GM21390 (cell line): ENCODE data around the gene SND1.

Experiments used
- ATAC-seq: cut with Tn5 transposase; IDR thresholded peaks from one replicate; pipeline ENCODE4 v1.9.1; 2021; ENCODE audit not compliant: unreplicated experiment

Gene SND1

DNA sequence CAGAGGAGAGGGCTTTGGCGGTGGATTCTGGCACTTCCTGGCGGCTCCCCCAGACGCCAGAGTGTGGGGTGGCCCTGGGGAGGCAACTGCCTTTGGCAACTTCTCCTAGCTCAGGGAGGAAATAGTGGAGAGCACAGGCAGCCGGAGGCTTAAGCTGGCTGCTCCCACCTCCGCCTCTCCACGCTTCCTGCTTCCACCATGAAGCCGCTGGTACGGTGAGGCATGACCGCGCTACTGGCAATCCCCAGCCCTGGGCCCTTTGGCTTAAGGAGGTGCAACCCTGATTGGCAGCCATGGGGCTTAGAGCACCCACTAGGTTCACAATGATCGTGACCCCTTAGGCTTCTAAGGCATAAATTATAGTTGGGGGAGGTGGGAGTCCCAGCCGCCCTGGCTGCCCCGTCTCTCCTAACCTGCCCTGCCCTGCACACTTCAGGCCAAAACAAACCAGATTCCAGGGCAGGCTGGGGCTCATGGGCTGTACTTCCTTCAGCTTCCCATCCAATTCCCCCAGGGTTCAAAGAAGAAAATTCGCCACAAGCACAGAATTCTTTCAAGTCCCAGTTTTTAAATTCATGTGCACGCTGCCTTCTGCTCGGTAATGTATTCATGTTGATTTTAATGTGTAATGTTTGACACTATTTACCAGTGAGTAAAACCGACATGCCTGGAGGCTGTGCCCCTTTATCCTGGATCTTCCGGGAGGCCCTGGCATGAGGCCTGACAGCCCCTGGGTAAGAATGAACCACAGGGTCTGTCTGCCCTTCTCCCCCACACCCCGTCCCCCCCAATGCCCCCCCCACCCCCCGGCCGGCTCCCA, 469.9 kb downstream of the SND1 start:
- no peak for ATAC-seq

DNA sequence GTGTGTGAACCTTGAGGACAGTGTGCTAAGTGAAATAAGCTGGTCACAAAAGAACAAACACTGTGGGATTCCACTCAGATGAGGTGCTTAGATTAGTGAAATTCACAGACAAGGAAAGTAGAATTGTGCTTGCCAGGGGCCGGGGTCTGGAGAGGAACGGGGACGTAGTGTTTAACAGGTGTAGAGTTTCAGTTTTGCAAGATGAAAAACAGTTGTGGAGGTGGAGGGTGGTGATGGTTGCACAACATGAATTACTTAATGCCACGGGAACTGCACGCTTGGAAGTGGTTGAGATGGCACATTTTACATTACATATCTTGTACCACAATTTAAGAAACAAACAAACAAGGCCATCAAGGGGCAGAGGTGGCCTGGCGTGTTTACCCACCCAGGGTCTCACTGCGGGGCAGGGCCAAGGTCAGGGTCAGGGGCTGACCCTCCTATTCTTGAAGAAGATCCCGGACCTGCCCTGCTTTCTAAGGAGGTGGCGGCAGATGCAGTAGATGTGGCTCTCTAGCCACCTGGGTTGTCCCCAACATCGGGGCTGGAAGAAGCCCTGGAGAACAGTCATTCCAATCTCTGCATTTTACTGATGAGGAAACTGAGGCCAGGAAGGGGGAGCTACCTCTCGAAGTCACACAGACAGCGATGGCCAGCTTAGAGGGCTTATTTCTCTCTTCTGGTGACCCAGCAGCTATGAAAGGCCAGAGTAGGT, 470.7 kb downstream of the SND1 start:
- ATAC-seq: no peak

DNA sequence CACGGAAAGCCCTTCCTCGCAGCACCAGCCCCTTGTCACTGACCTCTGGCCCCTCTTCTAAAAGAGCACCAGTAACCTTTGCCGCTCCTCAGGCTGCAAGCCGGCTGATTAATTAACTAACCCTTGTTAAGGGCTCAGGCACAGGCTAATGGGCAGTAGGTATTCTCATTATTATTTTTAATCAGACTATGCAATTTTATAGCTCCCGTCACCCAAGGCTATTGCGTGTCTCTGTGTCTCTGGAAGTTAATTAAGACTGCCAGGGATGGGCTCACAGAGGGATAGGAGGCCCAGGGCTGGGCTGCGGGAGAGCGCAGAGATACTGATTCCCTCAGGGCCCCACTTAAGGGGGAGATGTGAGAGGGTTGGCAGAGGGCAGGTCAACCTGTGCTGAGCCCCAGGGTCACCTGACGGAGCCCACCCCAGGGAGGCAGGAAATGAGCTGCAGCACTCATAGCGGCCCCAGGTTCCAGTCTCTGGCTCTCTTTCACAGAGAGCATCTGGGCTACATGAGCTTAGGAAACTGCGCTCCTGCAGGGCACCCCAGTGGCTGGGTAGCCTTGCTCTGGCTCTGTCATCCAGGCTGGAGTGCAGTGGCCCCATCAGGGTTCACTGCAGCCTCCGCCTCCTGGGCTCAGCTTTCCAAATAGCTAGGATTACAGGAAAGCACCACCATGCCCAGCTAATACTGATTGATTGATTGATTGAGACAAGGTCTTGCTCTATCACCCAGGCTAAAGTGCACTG, 471.5 kb downstream of the SND1 start:
- ATAC-seq: no peak

DNA sequence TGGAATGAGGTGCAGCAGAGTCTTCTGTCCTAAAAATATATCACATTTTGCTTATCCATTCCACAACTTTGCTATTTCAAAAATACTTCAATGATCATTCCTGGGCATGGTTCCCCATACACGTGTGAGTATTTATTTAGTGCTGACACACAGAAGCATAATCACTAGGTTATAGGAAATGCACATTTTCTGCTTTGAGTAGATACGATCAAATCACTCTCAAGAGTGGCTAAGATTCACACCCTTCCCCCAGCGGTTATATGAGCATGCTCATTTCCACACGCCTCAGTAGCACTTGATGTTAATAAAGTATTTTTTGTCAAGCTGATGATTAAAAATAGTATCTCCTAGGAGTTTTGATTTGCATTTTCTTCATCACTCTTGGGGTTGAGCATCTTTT, 472.8 kb downstream of the SND1 start:
- no peak for ATAC-seq

DNA sequence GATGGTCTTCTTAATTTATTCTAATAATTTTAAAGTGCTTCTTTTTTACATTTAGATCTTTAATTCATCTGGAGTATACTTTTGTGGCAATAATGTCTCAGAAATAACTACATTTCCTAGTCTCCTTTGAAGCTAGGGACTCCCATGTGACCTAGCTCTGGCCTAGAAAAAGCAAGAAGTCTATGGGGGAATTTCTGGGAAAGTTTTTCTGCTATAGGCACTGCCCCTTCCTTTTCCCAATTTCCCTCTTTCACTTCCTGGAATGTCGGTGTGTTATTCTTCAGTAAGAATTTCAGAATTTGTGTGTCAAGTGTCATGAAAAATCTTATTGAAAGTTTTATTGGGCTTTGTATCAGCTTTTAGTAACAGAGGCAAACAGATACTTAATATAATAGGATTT, 473.8 kb downstream of the SND1 start:
- ATAC-seq: no peak

DNA sequence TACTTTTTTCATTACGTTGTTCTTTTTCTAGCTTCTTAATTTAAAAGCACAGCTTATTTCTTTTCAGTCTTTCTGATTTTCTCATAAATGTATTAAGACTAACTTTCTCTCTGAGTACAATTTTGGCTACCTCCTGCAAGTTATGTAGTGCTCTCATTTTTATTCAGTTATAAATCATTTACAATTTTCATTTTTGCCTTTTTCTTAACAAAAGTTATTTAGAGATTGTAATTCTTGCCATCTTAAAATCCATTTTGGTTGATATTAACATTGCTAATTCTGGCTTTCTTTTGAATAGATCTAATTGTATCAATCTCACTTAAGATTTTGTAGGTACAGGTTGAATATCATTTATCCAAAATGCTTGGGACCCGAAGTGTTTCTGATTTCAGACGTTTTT, 476.4 kb downstream of the SND1 start:
- ATAC-seq: no peak

DNA sequence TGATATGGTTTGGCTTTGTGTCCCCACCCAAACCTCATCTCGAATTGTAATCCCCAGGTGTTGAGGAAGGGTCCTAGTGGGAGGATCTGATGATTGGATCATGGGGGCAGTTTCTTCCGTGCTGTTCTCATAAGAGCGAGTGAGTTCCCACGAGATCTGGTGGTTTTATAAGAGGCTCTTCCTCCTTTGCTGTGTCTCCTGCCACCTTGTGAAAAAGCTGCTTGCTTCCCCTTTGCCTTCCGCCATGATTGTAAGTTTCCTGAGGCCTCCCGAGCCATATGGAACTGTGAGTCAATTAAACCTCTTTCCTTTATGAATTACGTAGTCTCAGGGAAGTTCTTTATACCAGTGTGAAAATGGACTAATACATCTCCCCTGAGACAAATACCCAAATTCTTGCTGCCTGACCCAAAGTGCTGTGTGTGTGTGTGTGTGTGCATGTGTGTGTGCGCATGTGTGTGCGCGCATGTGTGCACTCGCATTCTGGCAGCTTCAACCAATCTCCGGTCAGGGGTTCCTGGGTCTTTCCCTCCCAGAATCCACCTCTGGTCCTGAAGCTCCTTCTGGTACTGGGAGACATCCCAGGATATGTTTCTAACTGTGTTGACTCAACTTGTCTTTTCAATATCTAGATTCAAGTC, 477.4 kb downstream of the SND1 start:
- ATAC-seq: no peak

DNA sequence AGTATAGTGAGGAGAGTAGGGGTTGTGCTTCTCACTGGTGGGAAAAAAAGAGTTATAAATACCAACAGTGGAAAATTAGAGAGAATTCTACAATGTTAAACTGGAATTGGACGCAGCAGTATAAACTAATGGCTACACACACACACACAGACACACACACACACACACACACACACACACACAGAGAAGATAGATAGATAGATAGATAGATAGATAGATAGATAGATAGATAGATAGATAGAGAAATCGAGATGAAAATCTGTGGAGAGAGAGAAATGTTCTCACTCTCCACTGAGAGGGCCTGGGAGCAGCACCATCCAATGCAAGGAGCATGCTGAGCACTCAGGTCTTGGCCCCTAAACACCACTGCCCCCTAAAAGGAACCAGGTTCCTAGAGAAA, 479.1 kb downstream of the SND1 start:
- ATAC-seq: no peak

DNA sequence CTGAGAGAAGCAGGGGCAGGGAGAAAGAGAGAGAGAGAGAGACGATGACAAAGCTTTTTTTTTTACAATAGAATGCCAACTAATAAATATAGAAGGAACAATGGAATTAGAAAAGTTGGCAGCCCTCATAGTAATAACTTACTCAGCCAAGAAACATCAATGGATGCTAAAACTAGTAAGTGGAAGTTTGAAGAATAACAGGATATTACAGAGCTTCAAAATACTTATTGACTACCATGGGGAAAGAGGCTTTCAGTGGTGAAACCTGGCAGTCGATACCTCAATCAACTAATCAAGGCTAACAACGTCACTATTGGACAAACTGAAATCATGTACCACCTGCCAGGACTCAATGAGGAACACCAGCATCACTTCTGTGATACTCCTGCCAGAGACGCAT, 479.7 kb downstream of the SND1 start:
- no peak for ATAC-seq

DNA sequence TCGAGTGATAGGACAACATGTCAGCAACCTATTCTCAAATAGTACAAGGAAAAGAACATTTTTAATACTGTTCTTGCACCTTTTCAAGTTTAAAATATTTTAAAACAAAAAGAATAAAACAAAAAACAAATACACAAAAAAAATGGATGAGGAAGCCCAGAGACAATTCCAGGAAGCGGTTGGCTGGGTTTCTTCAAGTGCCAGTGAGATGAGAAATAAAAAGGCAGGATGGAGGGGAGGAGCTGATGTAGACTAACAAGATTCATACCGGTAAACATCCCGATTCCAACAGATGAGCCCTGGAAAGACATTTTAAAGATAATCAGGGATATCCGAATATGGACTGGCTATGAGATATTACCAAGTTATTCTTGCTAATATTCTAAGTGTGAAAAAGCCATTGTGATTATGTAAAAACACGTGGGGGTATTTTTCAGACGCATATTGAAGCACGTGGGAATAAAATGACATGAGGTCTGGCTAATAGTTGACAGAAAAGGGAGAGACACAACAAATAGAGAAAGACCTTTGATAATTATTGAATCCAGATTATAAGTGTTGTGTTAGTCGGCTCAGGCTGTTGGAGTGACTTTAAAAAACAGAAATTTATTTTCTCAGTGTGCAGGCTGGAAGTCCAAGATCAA, 480.6 kb downstream of the SND1 start:
- no peak for ATAC-seq

DNA sequence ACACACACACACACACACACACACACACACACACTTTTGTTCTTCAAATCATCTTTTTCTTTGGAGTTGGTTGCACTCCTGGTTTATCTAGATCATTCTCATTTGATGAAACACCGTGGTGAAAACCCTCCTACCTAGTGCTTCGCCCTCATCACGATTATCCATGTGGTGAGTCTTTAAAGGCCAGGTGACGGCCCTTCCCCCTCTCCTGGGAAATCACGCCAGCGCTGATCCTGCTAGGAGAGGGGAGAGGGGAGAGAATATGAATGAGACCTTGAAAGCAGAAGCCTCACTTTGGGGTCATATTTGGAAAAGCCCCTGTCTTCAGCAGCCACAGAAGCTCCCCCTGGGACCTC, 483.1 kb downstream of the SND1 start:
- no peak for ATAC-seq

DNA sequence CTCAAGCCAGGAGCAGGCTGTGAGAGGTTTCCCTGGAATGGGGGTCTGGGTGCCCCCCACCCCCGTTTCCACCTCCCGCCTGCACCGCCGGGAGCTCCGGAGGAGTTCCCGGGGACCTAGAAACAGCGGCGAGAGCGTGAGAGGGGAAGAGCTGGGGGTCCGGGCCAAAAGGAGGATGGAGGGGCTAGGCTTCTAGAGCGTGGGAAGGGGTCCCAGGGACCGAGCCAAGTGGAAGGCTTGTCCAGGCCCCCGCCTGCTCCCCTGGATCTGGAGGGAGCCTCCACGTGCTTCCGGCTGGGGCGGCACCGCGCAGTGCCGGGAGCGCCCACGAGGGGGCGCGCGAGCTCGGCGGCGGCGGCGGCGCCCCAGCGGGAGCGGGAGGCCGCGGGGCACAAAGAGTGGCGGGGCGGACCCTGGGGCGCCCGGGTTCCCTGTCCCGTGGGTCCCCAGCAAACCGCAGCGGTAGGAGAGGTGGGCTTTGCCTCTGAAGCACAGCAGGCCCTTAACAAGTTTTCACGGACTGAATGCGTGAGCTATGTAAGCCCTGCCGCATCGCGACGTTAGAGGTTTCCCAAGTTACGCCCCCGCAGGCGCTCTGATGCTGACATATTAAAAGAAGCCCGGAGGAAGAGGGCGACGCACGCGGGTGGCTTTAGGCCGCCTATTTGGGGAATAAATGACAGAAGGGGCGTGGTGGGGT, 483.7 kb downstream of the SND1 start:
- ATAC-seq: peak; percentile 98

DNA sequence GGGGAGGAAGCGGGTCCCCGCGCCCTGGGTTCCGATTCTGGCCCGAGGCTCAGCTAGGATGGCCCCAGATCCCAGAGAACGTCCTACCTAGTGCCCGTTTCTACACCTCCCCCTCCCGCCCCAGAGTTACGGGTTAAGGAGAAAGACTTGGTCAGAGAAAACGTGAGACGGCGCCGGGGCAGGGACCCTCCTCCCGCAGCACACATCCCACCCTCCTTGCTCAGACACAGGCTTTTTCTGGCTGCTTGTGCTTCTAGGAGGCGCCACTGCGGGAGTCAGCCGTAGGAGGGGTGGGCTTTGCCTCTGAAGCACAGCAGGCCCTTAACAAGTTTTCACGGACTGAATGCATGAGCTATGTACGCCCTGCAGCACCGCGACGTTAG, 484.2 kb downstream of the SND1 start:
- ATAC-seq: no peak

DNA sequence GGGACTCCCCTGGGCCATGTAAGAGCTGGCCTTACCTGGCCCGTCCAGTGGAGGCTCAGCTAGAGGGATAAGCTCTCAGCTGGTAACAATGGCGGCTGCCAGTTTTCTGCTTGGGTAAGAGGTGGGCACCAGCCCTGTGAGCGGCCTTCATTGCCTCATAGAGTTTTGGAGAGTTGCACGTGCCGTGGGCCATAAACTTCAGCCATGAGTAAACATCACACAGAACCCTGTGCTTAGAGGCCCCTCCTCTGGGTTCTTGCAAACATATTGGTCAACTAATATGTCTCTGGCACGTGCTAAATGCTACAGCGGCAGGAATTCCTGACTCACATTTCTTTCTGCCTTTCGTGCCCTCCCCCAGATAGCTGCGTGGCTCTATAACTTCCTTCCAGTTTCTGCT, 485.2 kb downstream of the SND1 start:
- ATAC-seq: no peak

DNA sequence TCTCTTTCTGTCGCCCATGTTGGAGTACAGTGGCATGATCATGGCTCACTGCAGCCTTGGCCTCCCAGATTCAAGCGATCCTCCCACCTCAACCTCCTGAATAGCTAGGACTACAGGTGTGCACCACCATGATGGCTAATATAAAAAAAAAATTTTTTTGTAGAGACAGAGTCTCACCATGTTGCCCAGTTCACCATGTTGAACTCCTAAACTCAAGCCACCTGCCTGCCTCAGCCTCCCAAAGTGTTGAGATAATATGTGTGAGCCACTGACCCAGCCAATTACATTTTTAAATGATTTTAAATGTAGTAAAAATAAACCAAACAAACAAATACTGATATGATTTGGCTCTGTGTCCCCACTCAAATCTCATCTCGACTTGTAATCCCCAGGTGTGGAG, 487.4 kb downstream of the SND1 start:
- ATAC-seq: no peak

DNA sequence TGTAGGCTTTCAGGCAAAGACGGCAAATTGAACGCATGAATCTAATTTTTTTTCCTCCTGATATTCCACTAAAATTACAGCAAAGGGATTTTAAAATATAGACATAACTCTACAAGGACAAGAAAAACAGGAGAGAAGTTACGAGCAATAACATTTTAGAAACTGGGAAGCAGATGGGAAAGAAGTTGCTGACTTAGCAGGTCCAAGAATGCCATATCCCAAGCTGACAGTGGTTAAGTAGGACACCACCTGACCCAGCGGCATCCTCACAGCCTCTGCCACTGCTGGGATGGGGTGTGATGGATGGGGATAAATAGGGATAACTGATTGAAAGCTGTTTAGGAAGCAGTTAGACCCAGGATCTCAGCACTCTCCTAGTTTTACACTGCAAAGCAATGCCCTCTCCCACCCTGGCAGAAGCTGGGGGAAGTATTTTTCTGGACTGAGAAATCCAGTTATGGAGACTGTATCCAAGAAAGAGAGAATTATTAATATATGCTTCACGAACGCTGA, 489.7 kb downstream of the SND1 start:
- no peak for ATAC-seq
